ENCODE data around the gene RNF43. TPM values are rescaled to one million over a fixed set of nuclear protein-coding genes. Genes with fewer than 3 reads are reported as not detected.

The RNF43 gene
- 1 to 10 TPM in 1 of 3 donors, under 1 TPM in 1, not detected in 1; 0.16 to 4.8 TPM for polyA plus RNA-seq

DNA sequence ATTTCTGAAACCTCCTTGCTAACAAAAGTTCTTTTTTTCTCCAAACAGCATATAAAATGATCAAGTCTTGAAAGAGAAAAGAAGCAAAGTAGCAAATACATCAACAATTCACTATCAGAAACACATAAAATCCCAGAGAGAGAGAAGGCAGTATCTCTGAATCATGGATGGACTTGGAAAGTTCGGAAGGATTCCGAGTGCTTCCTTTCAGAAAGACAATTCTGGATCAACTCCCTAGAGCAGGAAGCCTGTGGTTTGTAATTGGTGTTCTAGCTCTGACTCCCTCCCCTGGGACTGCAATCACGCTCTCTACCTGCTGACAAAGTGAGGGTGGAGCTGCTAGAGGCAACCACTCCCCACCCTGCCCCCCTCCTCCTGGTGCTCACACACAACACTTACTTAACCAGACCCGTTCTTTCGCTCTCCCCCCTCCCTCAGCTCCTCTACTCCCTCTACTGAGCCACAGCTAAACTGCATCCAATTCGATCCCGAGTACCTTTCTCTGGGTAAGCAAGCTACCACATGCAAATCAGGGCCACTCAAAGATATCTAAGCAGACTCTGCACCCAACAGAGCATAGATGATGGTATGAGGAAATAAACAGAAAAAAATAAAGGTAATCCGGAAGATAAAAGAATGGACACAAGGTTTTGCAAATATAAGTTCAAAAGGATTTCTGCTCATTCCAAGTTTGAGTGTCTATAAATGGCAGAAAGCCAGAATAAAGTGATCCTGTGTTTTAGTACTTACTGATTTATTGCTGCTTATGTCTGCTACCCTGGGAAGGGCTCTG is at the start of gene RNF43:
RNF43 (minus strand) TSS at position 235 of the 793 bp plus-strand sequence. CDS start 1,957 bp downstream, outside the sequence.
- WGBS, 3 donors, result 1 to 10% (median 5%) methylated on average over 8 of the region's 8 CpGs
- no peak within 1 kb of the TSS for H3K27ac ChIP-seq (ENCODE audit: low read depth, low read length)

DNA sequence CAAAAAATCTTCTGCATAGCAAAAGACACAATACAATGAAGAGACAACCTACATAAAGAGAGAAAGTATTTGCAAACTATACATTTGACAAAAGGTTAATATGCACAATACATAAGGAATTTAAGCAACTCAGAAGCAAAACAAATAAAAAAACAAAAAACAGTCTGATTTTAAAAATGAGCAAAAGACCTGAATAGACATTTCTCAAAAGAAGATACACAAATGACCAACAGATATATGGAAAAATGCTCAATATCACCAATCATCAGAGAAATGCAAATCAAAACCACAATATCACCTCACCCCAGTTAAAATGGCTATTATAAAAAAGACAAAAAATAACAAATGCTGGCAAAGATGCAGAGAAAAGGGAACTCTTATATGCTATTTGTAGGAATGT is 38.2 kb upstream of the RNF43 start:
- no peak overlapping the region for H3K27ac ChIP-seq (ENCODE audit: low read depth, low read length)

GRCh38 chr17:58452738-58453137 is 35.4 kb upstream of the RNF43 start:
- no peak overlapping the region for H3K27ac ChIP-seq (ENCODE audit: low read depth, low read length)
- WGBS, 3 donors, result 91 to 100% (median 100%) methylated on average over 1 of the region's 1 CpG

DNA sequence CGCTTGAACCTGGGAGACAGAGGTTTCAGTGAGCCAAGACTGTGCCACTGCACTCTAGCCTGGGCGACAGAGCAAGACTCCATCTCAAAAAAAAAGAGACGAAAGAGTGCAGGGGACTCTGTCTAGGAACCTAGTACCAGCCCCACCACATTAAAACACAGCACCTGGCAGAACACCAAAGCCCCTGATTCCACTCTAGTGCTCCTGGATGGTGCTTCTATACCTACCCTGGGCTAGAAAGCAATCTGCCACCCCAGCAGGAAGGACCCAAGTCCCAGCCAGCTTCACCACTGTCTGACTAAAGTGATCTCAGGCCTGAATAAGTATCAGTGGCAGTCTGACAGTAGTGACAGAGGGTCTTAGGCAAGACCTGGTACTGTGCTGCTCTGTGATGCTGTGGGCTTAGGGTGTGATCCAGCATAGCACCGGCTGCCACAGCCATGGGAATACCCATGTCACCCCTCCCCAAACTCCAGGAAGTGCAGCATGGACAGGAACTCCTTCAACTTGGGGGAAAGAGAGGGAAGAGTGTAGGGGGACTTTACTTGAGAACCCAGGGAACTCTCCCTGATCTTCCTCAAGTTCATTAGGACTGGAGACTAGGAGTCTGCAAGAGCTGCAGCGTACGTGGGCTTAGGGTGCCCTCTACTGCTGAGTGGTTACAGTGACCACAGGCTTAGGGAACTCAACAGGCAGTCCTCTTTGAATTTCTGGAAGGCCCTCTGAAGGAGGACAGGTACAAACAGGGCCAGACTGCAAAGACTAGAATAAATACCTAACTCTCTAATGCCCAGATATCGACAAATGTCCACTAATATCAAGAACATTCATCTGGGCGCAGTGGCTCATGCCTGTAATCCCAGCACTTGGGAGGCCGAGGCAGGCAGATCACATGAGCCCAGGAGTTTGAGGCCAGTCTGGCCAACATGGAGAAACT is 30.0 kb upstream of the RNF43 start:
- WGBS, 3 donors, result 72 to 77% (median 72%) methylated on average over 9 of the region's 9 CpGs
- H3K27ac ChIP-seq (ENCODE audit: low read depth, low read length), result no peak overlapping the region

GRCh38 chr17:58446086-58446485 is 28.8 kb upstream of the RNF43 start:
- H3K27ac ChIP-seq (ENCODE audit: low read depth, low read length), result no peak overlapping the region
- 82 to 88% (median 84%) methylated on average over 6 of the region's 6 CpGs for WGBS, 3 donors

DNA sequence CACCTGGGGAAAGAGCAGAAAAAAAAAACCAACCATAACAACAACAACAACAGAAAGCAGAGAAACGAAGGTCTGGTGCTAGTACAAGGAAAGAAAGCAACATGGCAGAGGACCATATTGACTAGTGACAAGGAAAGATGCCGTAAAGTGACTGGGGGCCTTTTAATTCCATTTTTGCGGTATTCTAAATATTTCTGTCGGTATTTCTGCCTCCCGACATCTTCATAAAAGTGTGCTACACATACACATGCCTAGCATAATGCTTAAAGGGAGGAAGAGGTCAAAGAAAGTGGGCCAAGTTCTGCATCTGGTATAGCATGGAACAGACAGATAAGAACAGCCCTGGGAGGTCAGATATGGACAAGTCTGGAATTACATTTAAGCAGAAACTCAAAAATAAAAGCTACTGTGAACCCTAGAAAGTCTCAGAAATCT is 19.5 kb upstream of the RNF43 start:
- 56 to 67% (median 60%) methylated on average over 5 of the region's 5 CpGs for WGBS, 3 donors
- no peak overlapping the region for H3K27ac ChIP-seq (ENCODE audit: low read depth, low read length)

- H3K27ac ChIP-seq (ENCODE audit: low read depth, low read length), result no peak overlapping the region
Observed at GRCh38 chr17:58436245-58436644, 18.9 kb upstream of the RNF43 start.

GRCh38 chr17:58432806-58433573 is 15.7 kb upstream of the RNF43 start:
- no peak overlapping the region for H3K27ac ChIP-seq (ENCODE audit: low read depth, low read length)
- 82 to 89% (median 86%) methylated on average over 7 of the region's 7 CpGs for WGBS, 3 donors

DNA sequence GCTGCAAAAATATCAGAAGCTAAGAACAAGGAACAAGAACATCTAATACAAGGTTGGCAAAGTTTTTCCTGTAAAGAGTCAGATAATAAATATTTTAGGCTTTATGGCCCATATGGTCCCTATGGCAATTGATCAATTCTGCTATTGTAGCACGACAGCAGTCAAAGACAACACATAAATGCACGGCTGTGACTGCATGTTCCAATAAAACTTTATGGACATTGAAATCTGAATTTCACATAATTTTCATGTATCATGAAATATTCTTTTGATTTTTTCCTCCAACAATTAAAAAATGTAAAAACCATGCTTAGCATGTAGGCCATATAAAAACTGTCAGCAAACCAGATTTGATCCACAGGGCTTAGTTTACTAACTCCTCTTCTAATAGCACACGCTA is 10.5 kb upstream of the RNF43 start:
- WGBS, 3 donors, result 85 to 91% (median 91%) methylated on average over 3 of the region's 3 CpGs
- H3K27ac ChIP-seq (ENCODE audit: low read depth, low read length), result no peak overlapping the region

- 50 to 65% (median 56%) methylated on average over 1 of the region's 1 CpG for WGBS, 3 donors
- no peak overlapping the region for H3K27ac ChIP-seq (ENCODE audit: low read depth, low read length)
Observed at GRCh38 chr17:58421711-58422110, 4.4 kb upstream of the RNF43 start.

DNA sequence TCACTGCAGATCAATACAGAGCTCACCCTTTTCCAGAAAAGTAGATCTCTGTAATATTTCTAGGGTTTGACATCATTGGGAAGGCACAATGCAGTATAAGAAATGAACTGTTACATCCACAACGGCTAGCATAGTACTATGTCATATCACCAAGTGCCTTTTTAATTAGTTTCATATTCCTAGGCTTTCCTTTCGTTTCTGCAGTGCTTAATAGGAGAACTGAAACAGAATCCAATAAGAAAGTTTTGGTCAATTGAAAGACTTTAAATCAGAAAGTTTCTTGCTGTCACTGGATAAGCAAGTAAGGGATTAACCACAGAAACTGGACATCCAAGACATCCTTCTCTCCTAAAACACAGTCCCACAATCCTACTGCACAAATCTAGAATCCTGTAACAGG is 3.5 kb upstream of the RNF43 start:
- 55 to 69% (median 58%) methylated on average over 2 of the region's 2 CpGs for WGBS, 3 donors
- no peak overlapping the region for H3K27ac ChIP-seq (ENCODE audit: low read depth, low read length)

- 19 to 73% (median 58%) methylated on average over 6 of the region's 6 CpGs for WGBS, 3 donors
- H3K27ac ChIP-seq (ENCODE audit: low read depth, low read length), result no peak overlapping the region
Observed at GRCh38 chr17:58416937-58417299, 416 bp downstream of the RNF43 start.

GRCh38 chr17:58416396-58416795 is 938 bp downstream of the RNF43 start:
- 29 to 93% (median 90%) methylated on average over 4 of the region's 4 CpGs for WGBS, 3 donors
- H3K27ac ChIP-seq (ENCODE audit: low read depth, low read length), result no peak overlapping the region

GRCh38 chr17:58415371-58416055 is 1.8 kb downstream of the RNF43 start:
- 23 to 89% (median 81%) methylated on average over 6 of the region's 6 CpGs for WGBS, 3 donors
- H3K27ac ChIP-seq (ENCODE audit: low read depth, low read length), result no peak overlapping the region

GRCh38 chr17:58414596-58414997 is 2.7 kb downstream of the RNF43 start:
- H3K27ac ChIP-seq (ENCODE audit: low read depth, low read length), result no peak overlapping the region
- WGBS, 3 donors, result 40 to 92% (median 91%) methylated on average over 3 of the region's 3 CpGs

- H3K27ac ChIP-seq (ENCODE audit: low read depth, low read length), result no peak overlapping the region
- 20 to 71% (median 69%) methylated on average over 2 of the region's 2 CpGs for WGBS, 3 donors
Observed at GRCh38 chr17:58413684-58414083, 3.6 kb downstream of the RNF43 start.

GRCh38 chr17:58412961-58413586 is 4.3 kb downstream of the RNF43 start:
- WGBS, 3 donors, result 28 to 84% (median 83%) methylated on average over 3 of the region's 3 CpGs

More at GRCh38 chr17:58412961-58413586, 4.3 kb downstream of the RNF43 start:
- no peak overlapping the region for H3K27ac ChIP-seq (ENCODE audit: low read depth, low read length)

All from adipose tissue (tissue), 3 donors.